Measurements from ENCODE around the gene MYO1E.

MYO1E gene

GRCh38 chr15:59372352-59373211, at the start of gene MYO1E:
MYO1E (minus strand) TSS chr15:59372871; CDS start chr15:59372500, 371 bp downstream.
- peak within 1 kb of the TSS; percentile 92 for H3K27ac ChIP-seq
- no peak for TF ChIP-seq CTCF (IDR thresholded peaks at IDR 0.05)
- TF ChIP-seq ZFX (IDR thresholded peaks at IDR 0.05; ENCODE audit: borderline replicate concordance), result no peak

- H3K27ac ChIP-seq, result no peak overlapping the region
- TF ChIP-seq ZFX (IDR thresholded peaks at IDR 0.05; ENCODE audit: borderline replicate concordance) (no peak), CTCF (IDR thresholded peaks at IDR 0.05) (no peak)
Measured at GRCh38 chr15:59420986-59421618, 48.4 kb upstream of the MYO1E start.

- no peak overlapping the region for H3K27ac ChIP-seq
- TF ChIP-seq CTCF (IDR thresholded peaks at IDR 0.05), result no peak
- no peak for TF ChIP-seq ZFX (IDR thresholded peaks at IDR 0.05; ENCODE audit: borderline replicate concordance)
Measured at GRCh38 chr15:59420108-59420507, 47.4 kb upstream of the MYO1E start.

- H3K27ac ChIP-seq, result no peak overlapping the region
- TF ChIP-seq ZFX (IDR thresholded peaks at IDR 0.05; ENCODE audit: borderline replicate concordance), result no peak
- no peak for TF ChIP-seq CTCF (IDR thresholded peaks at IDR 0.05)
Measured at GRCh38 chr15:59419170-59419569, 46.5 kb upstream of the MYO1E start.

GRCh38 chr15:59416816-59417215, 44.1 kb upstream of the MYO1E start:
- H3K27ac ChIP-seq, result no peak overlapping the region
- TF ChIP-seq ZFX (IDR thresholded peaks at IDR 0.05; ENCODE audit: borderline replicate concordance) (no peak), CTCF (IDR thresholded peaks at IDR 0.05) (no peak)

- TF ChIP-seq ZFX (IDR thresholded peaks at IDR 0.05; ENCODE audit: borderline replicate concordance), result no peak
- TF ChIP-seq CTCF (IDR thresholded peaks at IDR 0.05), result no peak
- H3K27ac ChIP-seq, result no peak overlapping the region
Measured at GRCh38 chr15:59413577-59413976, 40.9 kb upstream of the MYO1E start.

- TF ChIP-seq CTCF (IDR thresholded peaks at IDR 0.05) (no peak), ZFX (IDR thresholded peaks at IDR 0.05; ENCODE audit: borderline replicate concordance) (no peak)
- H3K27ac ChIP-seq, result peak overlapping the region; percentile 50
Measured at GRCh38 chr15:59410391-59410896, 37.8 kb upstream of the MYO1E start.
